IMR-90 (cell line): Measurements from ENCODE around the gene SCFD2. TPM values are rescaled to one million over a fixed set of nuclear protein-coding genes. Genes with fewer than 3 reads are reported as not detected.

ENCODE experiments used
- ATAC-seq: fragments of 200-7000 bp; cut with Tn5 transposase; 2 replicates; pipeline ENCODE4 v1.9.1; 2020; ENCODE audit warnings: low read depth, mild to moderate bottlenecking, moderate library complexity
- BruUV-seq: library from RNA; stranded (reverse); fragments of 400-500 nt; replicated peaks from 2 replicates; lab custom pipeline; 2021; lab: Mats Ljungman, UMichigan
- CTCF ChIA-PET: fragments of 300-600 bp; formaldehyde crosslinking; extraction: SDS; loops from one replicate; lab custom pipeline; 2021; ENCODE audit warnings: antibody characterized with exemption; lab: Yijun Ruan, JAX
- POLR2A ChIA-PET: fragments of 300-600 bp; sonication (Branson Sonifier 250); formaldehyde crosslinking; loops from one replicate; lab custom pipeline; 2022; ENCODE audit warnings: antibody characterized with exemption; ENCODE audit not compliant: unreplicated experiment; lab: Charles Lee
- DNase-seq: peaks from one replicate; pipeline ENCODE4 v3.0.0; 2013
- H2AFZ ChIP-seq: replicated peaks from 2 replicates; pipeline ENCODE3; 2013; ENCODE audit warnings: low read length, mild to moderate bottlenecking; ENCODE audit not compliant: poor library complexity
- H2AK5ac ChIP-seq: 2 replicates; pipeline ENCODE4 v1.6.1; 2013; ENCODE audit warnings: low read depth, low read length, inconsistent platforms
- H2AK9ac ChIP-seq: replicated peaks from 2 replicates; pipeline ENCODE3; 2013; ENCODE audit warnings: mild to moderate bottlenecking, low read depth, low read length, moderate library complexity; ENCODE audit not compliant: poor library complexity
- H2BK120ac ChIP-seq: 2 replicates; pipeline ENCODE4 v1.6.1; 2013; ENCODE audit warnings: low read depth, low read length, inconsistent platforms
- H2BK15ac ChIP-seq: 3 replicates; pipeline ENCODE4 v1.6.1; 2013; ENCODE audit warnings: low read depth, low read length, inconsistent platforms
- H2BK20ac ChIP-seq: 2 replicates; pipeline ENCODE4 v1.6.1; 2013; ENCODE audit warnings: low read depth, mild to moderate bottlenecking, inconsistent platforms, low read length, moderate library complexity
- H2BK5ac ChIP-seq: 2 replicates; pipeline ENCODE4 v1.6.1; 2013; ENCODE audit warnings: mild to moderate bottlenecking, low read depth, low read length, inconsistent platforms; ENCODE audit not compliant: poor library complexity, severe bottlenecking
- H3K14ac ChIP-seq: replicated peaks from 2 replicates; pipeline ENCODE4 v1.6.1; 2013; ENCODE audit warnings: low read depth, low read length, inconsistent platforms
- H3K18ac ChIP-seq: 2 replicates; pipeline ENCODE4 v1.6.1; 2013; ENCODE audit warnings: low read depth, low read length, control low read depth
- H3K23ac ChIP-seq: 2 replicates; pipeline ENCODE4 v1.6.1; 2013; ENCODE audit warnings: low read depth, low read length, inconsistent platforms
- H3K27ac ChIP-seq: 2 replicates; pipeline ENCODE4 v1.5.1; 2013; ENCODE audit warnings: mild to moderate bottlenecking, control low read depth, low read length; ENCODE audit not compliant: insufficient read depth
- H3K27me3 ChIP-seq: 2 replicates; pipeline ENCODE4 v1.6.1; 2013; ENCODE audit warnings: low read length; ENCODE audit not compliant: control insufficient read depth, insufficient read depth
- H3K36me3 ChIP-seq: 2 replicates; pipeline ENCODE4 v1.6.1; 2013; ENCODE audit warnings: low read length, mixed read lengths; ENCODE audit not compliant: control insufficient read depth, insufficient read depth
- H3K4ac ChIP-seq: 2 replicates; pipeline ENCODE4 v1.6.1; 2013; ENCODE audit warnings: low read depth, low read length, inconsistent platforms
- H3K4me1 ChIP-seq: 2 replicates; pipeline ENCODE4 v1.6.1; 2013; ENCODE audit warnings: low read length, mixed read lengths; ENCODE audit not compliant: control insufficient read depth, insufficient read depth
- H3K4me2 ChIP-seq: 2 replicates; pipeline ENCODE4 v1.6.1; 2013; ENCODE audit warnings: low read depth, mild to moderate bottlenecking, control low read depth, low read length, moderate library complexity
- H3K4me3 ChIP-seq: 2 replicates; pipeline ENCODE4 v1.5.1; 2013; ENCODE audit warnings: low read depth, mild to moderate bottlenecking, control low read depth, low read length, moderate library complexity; ENCODE audit not compliant: insufficient read depth
- H3K56ac ChIP-seq: 2 replicates; pipeline ENCODE4 v1.6.1; 2013; ENCODE audit warnings: low read length, inconsistent platforms; ENCODE audit not compliant: insufficient read depth; ENCODE audit errors: extremely low read depth
- H3K79me1 ChIP-seq, 2 experiments: 2 replicates each; pipeline ENCODE4 v1.6.1; 2013; ENCODE audit warnings: low read length in 2 of 2, inconsistent platforms in 1 of 2, low read depth in 1 of 2
- H3K9ac ChIP-seq: 2 replicates; pipeline ENCODE4 v1.6.1; 2013; ENCODE audit warnings: low read depth, low read length, control low read depth
- H3K9me1 ChIP-seq: 2 replicates; pipeline ENCODE4 v1.6.1; 2013; ENCODE audit warnings: low read length, inconsistent platforms; ENCODE audit not compliant: insufficient read depth
- H3K9me3 ChIP-seq: 2 replicates; pipeline ENCODE4 v1.6.1; 2013; ENCODE audit warnings: low read length; ENCODE audit not compliant: control insufficient read depth, insufficient read depth
- H4K20me1 ChIP-seq: 2 replicates; pipeline ENCODE4 v1.6.1; 2013; ENCODE audit warnings: low read length, inconsistent platforms; ENCODE audit not compliant: insufficient read depth
- H4K5ac ChIP-seq: 2 replicates; pipeline ENCODE4 v1.6.1; 2013; ENCODE audit warnings: mild to moderate bottlenecking, low read depth, low read length, control low read depth
- H4K8ac ChIP-seq, 2 experiments: 2 replicates each; pipeline ENCODE4 v1.6.1; 2013; ENCODE audit warnings: low read depth in 2 of 2, low read length in 2 of 2, control low read depth in 1 of 2, inconsistent platforms in 1 of 2
- H4K91ac ChIP-seq: 2 replicates; pipeline ENCODE4 v1.6.1; 2013; ENCODE audit warnings: low read depth, low read length, inconsistent platforms; ENCODE audit not compliant: insufficient read depth
- BHLHE40 ChIP-seq: fragments of 150-350 bp; IDR thresholded peaks from 2 replicates; pipeline ENCODE4 v1.6.1; 2016; ENCODE audit warnings: mild to moderate bottlenecking, low read depth, low read length
- WGBS, 2 experiments: methylation state at CpG; one replicate each; pipeline versions ENCODE4 v1.1.5 to v1.1.7; 2013; ENCODE audit warnings: missing lambda C conversion rate in 2 of 2; ENCODE audit not compliant: insufficient read length in 1 of 2; ENCODE audit errors: extremely low coverage in 2 of 2; 5-methylcytosine and 5-hydroxymethylcytosine counted together
- dilution Hi-C: fragments of 300-500 bp; cut with HindIII; formaldehyde crosslinking; loops from one replicate; pipeline ENCODE4 v1.14.3; 2018; ENCODE audit warnings: low sequenced_read_pairs; ENCODE audit not compliant: unreplicated experiment
- in situ Hi-C: fragments of 300-500 bp; cut with MboI; formaldehyde crosslinking; loops from 3 replicates; pipeline ENCODE4 v1.14.3; 2019; ENCODE audit warnings: low sequenced_read_pairs, inconsistent platforms, mixed read lengths
- intact Hi-C: fragments of 100-400 bp; cut with micrococcal nuclease; formaldehyde crosslinking; loops from 2 replicates; pipeline ENCODE4 v1.10.0; 2022
- polyA plus RNA-seq, 3 experiments: library from polyadenylated mRNA; depleted of rRNA; stranded (reverse); fragments of >200 nt; gene quantifications; 2 replicates each; pipeline ENCODE4 v1.2.3, GENCODE V29; 2012; ENCODE audit warnings: low replicate concordance in 1 of 3
- total RNA-seq: library from RNA; depleted of rRNA; stranded (reverse); fragments of >200 nt; gene quantifications from 2 replicates; pipeline ENCODE4 v1.2.3, GENCODE V29; 2012

SCFD2 gene
- total and polyA plus RNA-seq, 2 of the 4 experiments (the other 2 are of a cell fraction): 18.9 to 62.4 TPM

DNA sequence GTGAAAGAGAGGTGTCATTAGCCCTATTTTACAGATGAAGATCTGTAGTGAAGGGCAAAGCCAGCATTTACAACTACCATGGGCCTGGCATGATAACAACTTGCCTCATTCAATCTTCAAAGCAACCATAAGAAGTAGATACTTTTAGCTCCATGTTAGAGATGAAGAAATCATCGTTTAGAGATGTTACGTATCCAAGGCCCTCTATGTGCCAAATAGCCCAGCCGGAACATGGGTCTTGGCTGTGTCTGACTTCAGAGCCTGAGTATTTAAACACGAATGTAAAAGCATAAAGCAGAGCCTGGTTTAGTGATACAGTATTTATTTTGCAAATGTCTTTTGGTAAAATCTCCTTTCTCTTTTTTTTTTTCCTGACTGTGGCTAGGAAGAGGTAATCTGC lies 306.6 kb downstream of the SCFD2 start:
- H3K23ac ChIP-seq: no peak overlapping the region

More for the DNA sequence above, 306.6 kb downstream of the SCFD2 start:
- no CpG with 5 or more reads among the region's 4 CpGs for WGBS, 2 experiments
- Histone ChIP-seq H3K9me3 (no peaks in the 10 kb centered on the region), H3K56ac (no peak overlapping the region), H3K4me3 (no peak overlapping the region), H2AFZ (no peak overlapping the region), H4K8ac (no peak overlapping the region), H3K79me1 (no peaks in the 10 kb centered on the region), H3K27me3 (no peaks in the 10 kb centered on the region), H4K5ac (no peak overlapping the region), H3K27ac (no peak overlapping the region), H3K4ac (no peak overlapping the region), H2BK15ac (no peak overlapping the region), H4K91ac (no peak overlapping the region), H3K9ac (no peak overlapping the region), H3K18ac (no peak overlapping the region), H2AK9ac (no peak overlapping the region), H4K20me1 (no peaks in the 10 kb centered on the region), H2AK5ac (no peak overlapping the region), H2BK20ac (no peak overlapping the region), H3K36me3 (no peaks in the 10 kb centered on the region), H2BK5ac (no peak overlapping the region), H3K9me1 (no peaks in the 10 kb centered on the region; the same call in 1 of the 2 replicates), H3K4me2 (no peak overlapping the region), H2BK120ac (no peak overlapping the region), H3K14ac (no peak overlapping the region), H3K4me1 (0 out of 2 replicates have a peak, but pooled peaks cover 3% of the 10 kb centered on the region)
- no peak for ATAC-seq
- in situ Hi-C loops (no loop called here), dilution Hi-C loops (no loop called here), intact Hi-C loops (no loop called here)
- CTCF ChIA-PET: no interaction called here
- DNase-seq: no peak
- POLR2A ChIA-PET: no interaction called here
- no peak for TF ChIP-seq BHLHE40
- BruUV-seq: no TSS peak
